ENCODE data around the gene ITPRIPL2.

The ITPRIPL2 gene

DNA sequence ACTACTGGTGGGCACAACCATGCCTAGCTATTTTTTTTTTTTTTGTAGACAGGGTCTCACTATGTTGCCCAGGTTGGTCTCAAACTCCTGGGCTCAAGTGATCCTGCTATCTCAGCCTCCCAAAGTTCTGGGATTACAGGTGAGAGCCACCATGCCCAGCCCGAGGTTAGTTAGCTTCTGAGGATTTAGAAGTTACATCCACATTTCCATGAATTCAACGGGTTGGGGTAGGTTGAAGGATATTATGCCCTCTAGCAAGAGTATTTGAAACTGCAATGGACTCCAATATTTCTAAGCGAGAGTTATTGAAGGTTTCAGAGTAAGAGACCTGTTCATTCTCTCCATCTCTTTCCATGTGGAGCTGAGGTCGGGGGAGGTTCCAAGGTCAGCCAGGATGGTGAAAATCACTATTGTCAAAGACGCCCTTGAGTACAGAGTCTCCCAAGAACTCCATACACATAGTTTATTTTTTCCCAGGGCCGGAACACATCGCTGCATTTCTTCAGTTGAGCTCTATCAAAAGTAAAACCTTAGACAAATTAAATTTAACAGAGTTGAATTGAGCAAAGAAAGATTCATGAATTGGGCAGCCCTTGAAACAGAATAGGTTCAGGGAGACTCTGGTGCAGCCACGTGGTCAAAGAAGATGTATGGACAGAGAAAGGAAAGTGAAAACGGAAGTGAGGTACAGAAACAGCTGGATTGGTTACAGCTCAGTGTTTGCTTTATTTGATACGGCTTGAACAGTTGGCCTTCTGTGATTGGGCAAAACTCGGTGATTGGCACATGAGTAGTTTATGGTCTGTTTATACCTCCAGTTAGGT lies 19.0 kb upstream of the ITPRIPL2 start:
- TF ChIP-seq, protein P1, sequence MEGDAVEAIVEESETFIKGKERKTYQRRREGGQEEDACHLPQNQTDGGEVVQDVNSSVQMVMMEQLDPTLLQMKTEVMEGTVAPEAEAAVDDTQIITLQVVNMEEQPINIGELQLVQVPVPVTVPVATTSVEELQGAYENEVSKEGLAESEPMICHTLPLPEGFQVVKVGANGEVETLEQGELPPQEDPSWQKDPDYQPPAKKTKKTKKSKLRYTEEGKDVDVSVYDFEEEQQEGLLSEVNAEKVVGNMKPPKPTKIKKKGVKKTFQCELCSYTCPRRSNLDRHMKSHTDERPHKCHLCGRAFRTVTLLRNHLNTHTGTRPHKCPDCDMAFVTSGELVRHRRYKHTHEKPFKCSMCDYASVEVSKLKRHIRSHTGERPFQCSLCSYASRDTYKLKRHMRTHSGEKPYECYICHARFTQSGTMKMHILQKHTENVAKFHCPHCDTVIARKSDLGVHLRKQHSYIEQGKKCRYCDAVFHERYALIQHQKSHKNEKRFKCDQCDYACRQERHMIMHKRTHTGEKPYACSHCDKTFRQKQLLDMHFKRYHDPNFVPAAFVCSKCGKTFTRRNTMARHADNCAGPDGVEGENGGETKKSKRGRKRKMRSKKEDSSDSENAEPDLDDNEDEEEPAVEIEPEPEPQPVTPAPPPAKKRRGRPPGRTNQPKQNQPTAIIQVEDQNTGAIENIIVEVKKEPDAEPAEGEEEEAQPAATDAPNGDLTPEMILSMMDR (IDR thresholded peaks at IDR 0.05; ENCODE audit: extremely low read depth, missing control alignments) = no peak
- no peak for DNase-seq (ENCODE audit: low spot score)

GRCh38 chr16:19095654-19096053 lies 18.1 kb upstream of the ITPRIPL2 start:
- TF ChIP-seq, protein P1 (IDR thresholded peaks at IDR 0.05; ENCODE audit: extremely low read depth, missing control alignments) = no peak
- DNase-seq (ENCODE audit: low spot score) = peak; percentile 49

DNA sequence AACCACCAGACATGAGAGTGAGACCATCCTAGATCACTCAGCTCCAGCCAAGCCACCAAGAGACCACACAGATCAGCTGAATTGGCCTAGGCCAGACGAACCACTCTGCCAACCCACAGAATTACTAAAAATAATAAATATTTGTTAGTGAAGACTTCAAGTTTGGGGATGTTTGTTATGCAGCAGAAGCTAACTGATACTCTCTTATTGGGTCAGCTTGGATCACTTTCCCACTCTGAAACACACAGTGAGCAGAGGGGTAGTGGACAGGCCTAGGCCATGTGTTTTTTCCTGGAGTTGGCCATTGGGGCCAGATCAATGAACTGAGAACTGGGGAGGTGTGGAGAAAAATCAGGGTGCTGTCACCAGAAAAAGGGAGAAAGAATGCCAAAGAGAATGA lies 15.6 kb upstream of the ITPRIPL2 start:
- TF ChIP-seq, protein P1 (IDR thresholded peaks at IDR 0.05; ENCODE audit: extremely low read depth, missing control alignments) = no peak
- no peak for DNase-seq (ENCODE audit: low spot score)

- TF ChIP-seq, protein P1 (IDR thresholded peaks at IDR 0.05; ENCODE audit: extremely low read depth, missing control alignments) = no peak
These were observed 11.4 kb upstream of the ITPRIPL2 start for GRCh38 chr16:19102187-19102872.

DNA sequence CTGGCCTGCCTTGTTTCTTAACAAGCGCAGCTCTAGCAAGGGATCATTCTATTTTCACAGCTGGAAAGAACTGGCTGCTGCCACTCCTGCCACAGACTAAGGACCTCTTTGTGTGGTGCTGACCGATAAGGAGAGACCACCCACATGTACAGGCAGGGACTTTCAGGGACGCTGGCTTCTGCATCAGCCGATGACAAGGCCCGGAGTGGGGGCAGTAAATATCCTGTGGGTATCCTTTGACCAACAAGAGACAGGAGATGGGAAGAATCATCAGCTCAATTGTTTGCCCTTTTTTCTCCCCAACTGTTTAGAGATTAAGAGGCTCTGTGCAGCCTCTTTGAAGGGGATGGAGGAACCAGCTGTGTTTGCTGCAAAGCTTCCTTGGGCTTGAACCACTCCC lies 9.2 kb upstream of the ITPRIPL2 start:
- no peak for DNase-seq (ENCODE audit: low spot score)
- TF ChIP-seq, protein P1 (IDR thresholded peaks at IDR 0.05; ENCODE audit: extremely low read depth, missing control alignments) = no peak

More at GRCh38 chr16:19102187-19102872, 11.4 kb upstream of the ITPRIPL2 start:
- no peak for DNase-seq (ENCODE audit: low spot score)

DNA sequence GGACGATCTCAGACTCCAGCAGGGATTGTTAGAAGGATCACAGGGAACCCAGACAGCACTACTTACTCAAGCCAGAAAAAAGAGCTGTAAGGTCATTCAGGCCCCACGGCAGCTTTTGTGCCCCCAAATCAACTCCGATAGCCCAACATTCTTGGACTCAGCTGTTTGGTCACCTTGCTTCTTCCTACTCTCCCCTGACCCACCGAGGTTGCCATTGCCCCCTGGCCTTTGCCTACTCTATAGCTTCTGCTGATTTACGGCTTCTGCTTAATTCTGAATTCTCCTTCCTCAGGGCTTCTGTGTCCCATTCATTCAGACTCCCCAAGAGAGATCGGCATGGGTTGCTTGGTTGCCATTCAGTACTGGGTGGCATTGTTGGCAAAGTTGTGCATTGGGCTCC lies 8.6 kb upstream of the ITPRIPL2 start:
- TF ChIP-seq, protein P1 (IDR thresholded peaks at IDR 0.05; ENCODE audit: extremely low read depth, missing control alignments) = no peak
- no peak for DNase-seq (ENCODE audit: low spot score)
